ENCODE data around the gene CEP170B.

- TF ChIP-seq, protein P1, sequence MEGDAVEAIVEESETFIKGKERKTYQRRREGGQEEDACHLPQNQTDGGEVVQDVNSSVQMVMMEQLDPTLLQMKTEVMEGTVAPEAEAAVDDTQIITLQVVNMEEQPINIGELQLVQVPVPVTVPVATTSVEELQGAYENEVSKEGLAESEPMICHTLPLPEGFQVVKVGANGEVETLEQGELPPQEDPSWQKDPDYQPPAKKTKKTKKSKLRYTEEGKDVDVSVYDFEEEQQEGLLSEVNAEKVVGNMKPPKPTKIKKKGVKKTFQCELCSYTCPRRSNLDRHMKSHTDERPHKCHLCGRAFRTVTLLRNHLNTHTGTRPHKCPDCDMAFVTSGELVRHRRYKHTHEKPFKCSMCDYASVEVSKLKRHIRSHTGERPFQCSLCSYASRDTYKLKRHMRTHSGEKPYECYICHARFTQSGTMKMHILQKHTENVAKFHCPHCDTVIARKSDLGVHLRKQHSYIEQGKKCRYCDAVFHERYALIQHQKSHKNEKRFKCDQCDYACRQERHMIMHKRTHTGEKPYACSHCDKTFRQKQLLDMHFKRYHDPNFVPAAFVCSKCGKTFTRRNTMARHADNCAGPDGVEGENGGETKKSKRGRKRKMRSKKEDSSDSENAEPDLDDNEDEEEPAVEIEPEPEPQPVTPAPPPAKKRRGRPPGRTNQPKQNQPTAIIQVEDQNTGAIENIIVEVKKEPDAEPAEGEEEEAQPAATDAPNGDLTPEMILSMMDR (IDR thresholded peaks at IDR 0.05; ENCODE audit: low read depth, low read length, poor library complexity, severe bottlenecking), result no peak
- no peak for TF ChIP-seq EZH2phosphoT487 (IDR thresholded peaks at IDR 0.05; ENCODE audit: borderline replicate concordance, low read length)
Measured at GRCh38 chr14:104892531-104893434, 27.7 kb downstream of the CEP170B start.
